HL-60 (cell line): ENCODE results near the gene ST3GAL4.

Experiments used
- CTCF ChIP-seq: IDR thresholded peaks from one replicate; pipeline ENCODE4 v1.5.1; 2011; ENCODE audit warnings: low read length, control low read depth, inconsistent platforms; ENCODE audit not compliant: insufficient read depth
- POLR2AphosphoS5 ChIP-seq: IDR thresholded peaks from 2 replicates; pipeline ENCODE4 v1.6.1; 2012; ENCODE audit warnings: low read depth

- TF ChIP-seq CTCF (no peak), POLR2AphosphoS5 (no peak)
These were observed 79.5 kb downstream of the ST3GAL4 start for GRCh38 chr11:126434950-126435335.
